Peyer's patch (tissue), 4 donors: Measurements from ENCODE around the gene L3MBTL3. TPM values are rescaled to one million over a fixed set of nuclear protein-coding genes. Genes with fewer than 3 reads are reported as not detected.

Source experiments
- DNase-seq, 3 donors: peaks; one replicate each; pipeline ENCODE4 v3.0.0-alpha.2; 2017 to 2019
- H3K27ac ChIP-seq, 4 donors: fragments of 200-600 bp; sonication (generic); one replicate each; pipeline ENCODE4 v1.5.1; 2016 to 2019
- H3K27me3 ChIP-seq, 2 donors: fragments of 200-600 bp; sonication (generic); one replicate each; pipeline ENCODE4 v1.5.1; 2019
- H3K36me3 ChIP-seq, 3 donors: fragments of 200-600 bp; sonication (generic); one replicate each; pipeline ENCODE4 v1.5.1; 2016 to 2019
- H3K4me1 ChIP-seq, 4 donors: fragments of 200-600 bp; sonication (generic); one replicate each; pipeline ENCODE4 v1.5.1; 2016 to 2019
- H3K4me3 ChIP-seq, 4 donors: fragments of 200-600 bp; sonication (generic); 1 replicate in 3 of 4; 2 replicates in 1 of 4; pipeline ENCODE4 v1.5.1; 2016 to 2019; ENCODE audit warnings: mild to moderate bottlenecking in 1 of 4
- H3K9me3 ChIP-seq, 4 donors: fragments of 200-600 bp; sonication (generic); one replicate each; pipeline ENCODE4 v1.5.1; 2016 to 2019; ENCODE audit warnings: mild to moderate bottlenecking in 1 of 4
- POLR2A ChIP-seq, 2 donors: fragments of 450-650 bp; IDR thresholded peaks; one replicate each; pipeline ENCODE4 v1.5.1; 2017; ENCODE audit warnings: antibody characterized with exemption in 2 of 2, mild to moderate bottlenecking in 2 of 2, moderate library complexity in 2 of 2
- total RNA-seq, 4 donors: library from RNA; depleted of rRNA; stranded (reverse); fragments of >200 nt; gene quantifications; one replicate each; pipeline ENCODE4 v1.1.0, GENCODE V29; 2016
- TF ChIP-seq, protein P1 (sequence below), 6 experiments: fragments of 450-650 bp in 4 of 6; fragments of 200-600 bp in 2 of 6; sonication (generic) in 1 of 6; IDR thresholded peaks; one replicate each; pipeline ENCODE4 v1.5.1; 2017 to 2019; ENCODE audit warnings: antibody characterized with exemption in 6 of 6, mild to moderate bottlenecking in 3 of 6, moderate library complexity in 1 of 6

L3MBTL3 gene
- total RNA-seq, 4 donors from 2014 or later: 2.8 to 22.3 (median 7.5) TPM

DNA sequence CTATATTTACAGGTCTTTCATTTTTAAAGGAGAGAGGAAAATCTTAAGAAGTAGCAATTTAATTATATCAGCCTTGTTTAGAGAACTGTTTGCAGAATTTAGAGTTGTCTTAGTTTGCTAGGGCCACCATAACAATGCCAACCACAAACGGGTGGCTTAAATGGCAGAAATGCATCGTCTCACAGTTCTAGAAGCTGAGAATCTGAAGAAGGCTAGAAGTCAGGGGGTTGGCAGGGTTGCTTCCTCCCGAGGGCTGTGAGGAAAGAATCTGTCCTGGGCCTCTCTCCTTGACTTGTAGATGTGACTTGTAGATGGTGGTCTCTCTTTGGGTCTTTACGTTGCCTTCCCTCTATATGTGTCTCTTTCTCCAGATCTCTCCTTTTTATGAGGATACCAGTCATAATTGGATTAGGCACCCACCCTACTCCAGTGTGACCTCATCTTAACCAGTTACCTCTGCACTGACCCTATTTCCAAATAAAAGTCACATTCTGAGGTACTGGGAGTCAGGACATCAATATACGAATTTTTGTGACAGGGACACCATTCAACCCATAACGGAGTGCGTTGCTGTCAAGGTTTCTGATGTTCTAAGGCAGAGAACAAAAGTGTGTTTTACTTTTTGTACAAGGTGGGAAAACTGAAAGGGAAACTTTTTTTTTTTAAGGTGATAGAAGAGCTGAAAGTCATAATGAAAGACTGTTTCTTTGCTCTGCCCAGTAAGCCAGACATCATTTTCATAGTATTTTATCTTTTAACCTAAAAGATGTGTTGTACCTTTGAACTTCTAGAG, 119.9 kb downstream of the L3MBTL3 start:
- Histone ChIP-seq H3K36me3 (no peaks in the 10 kb centered on the region), H3K27ac (no peak overlapping the region), H3K27me3 (no peaks in the 10 kb centered on the region), H3K9me3 (no peaks in the 10 kb centered on the region), H3K4me1 (no peaks in the 10 kb centered on the region), H3K4me3 (no peak overlapping the region)
- TF ChIP-seq, protein P1, sequence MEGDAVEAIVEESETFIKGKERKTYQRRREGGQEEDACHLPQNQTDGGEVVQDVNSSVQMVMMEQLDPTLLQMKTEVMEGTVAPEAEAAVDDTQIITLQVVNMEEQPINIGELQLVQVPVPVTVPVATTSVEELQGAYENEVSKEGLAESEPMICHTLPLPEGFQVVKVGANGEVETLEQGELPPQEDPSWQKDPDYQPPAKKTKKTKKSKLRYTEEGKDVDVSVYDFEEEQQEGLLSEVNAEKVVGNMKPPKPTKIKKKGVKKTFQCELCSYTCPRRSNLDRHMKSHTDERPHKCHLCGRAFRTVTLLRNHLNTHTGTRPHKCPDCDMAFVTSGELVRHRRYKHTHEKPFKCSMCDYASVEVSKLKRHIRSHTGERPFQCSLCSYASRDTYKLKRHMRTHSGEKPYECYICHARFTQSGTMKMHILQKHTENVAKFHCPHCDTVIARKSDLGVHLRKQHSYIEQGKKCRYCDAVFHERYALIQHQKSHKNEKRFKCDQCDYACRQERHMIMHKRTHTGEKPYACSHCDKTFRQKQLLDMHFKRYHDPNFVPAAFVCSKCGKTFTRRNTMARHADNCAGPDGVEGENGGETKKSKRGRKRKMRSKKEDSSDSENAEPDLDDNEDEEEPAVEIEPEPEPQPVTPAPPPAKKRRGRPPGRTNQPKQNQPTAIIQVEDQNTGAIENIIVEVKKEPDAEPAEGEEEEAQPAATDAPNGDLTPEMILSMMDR (IDR thresholded peaks at IDR 0.05): no peak
- TF ChIP-seq POLR2A (IDR thresholded peaks at IDR 0.05): no peak
- no peak for DNase-seq

DNA sequence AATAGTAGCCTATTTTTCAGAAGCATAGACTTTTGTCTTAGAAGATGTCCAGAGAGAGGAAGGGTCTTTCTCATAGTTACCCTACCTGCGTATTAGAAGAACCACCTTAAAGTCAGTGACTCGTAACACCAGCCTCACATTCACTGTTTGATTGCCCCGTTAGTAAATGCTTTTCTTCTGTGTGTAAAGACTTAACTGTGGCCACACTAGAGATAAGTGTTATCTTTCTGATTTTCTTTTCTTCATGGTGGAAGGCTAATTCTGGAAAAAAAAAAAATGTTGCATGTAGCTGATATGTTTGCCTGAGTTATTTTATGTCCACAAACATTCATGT, 120.5 kb downstream of the L3MBTL3 start:
- Histone ChIP-seq H3K27ac (no peak overlapping the region), H3K4me1 (no peaks in the 10 kb centered on the region), H3K4me3 (no peak overlapping the region), H3K36me3 (no peaks in the 10 kb centered on the region), H3K9me3 (no peaks in the 10 kb centered on the region), H3K27me3 (no peaks in the 10 kb centered on the region)
- no peak for DNase-seq
- TF ChIP-seq POLR2A (IDR thresholded peaks at IDR 0.05): no peak
- TF ChIP-seq, protein P1 (IDR thresholded peaks at IDR 0.05): no peak

DNA sequence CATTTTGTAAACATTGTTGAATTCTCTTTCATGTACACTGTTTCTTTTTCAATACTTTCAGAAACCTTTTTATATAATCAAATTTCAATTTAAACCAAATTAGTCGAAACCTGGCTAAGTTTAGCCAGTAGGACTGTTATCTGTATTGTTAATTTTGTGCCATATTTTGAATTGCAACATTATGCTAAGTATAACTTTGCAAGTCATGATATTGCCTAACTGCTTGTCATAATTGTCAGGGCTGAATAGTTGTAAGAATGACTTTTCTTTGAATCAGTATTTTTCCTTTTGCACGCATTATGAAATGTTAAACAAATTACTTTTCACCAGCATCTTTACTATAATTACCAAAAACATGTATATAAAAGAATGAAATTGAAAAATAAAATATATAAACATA, 121.7 kb downstream of the L3MBTL3 start:
- Histone ChIP-seq H3K36me3 (no peaks in the 10 kb centered on the region), H3K4me1 (no peaks in the 10 kb centered on the region)
- no peak for DNase-seq

DNA sequence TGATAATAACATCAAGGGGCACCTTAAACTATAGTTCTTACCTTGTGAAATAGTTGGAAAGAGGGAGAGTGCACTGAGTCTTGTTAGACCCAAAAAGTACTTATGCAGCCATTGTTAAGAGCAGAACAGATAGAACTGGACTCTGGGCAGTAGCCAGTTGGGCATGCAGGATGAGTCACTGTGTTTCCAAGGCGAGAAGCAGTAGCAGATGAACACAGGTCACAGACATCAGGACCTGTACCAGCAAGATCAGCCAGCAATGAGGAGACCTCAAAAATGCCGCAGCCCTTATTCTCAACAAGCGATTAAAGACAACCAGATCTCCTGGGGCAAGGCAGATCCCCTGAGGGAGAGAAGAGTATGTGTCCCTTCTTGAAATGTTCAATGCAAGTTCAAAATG, 125.3 kb downstream of the L3MBTL3 start:
- Histone ChIP-seq H3K27me3 (no peaks in the 10 kb centered on the region), H3K4me3 (no peak overlapping the region), H3K27ac (no peak overlapping the region), H3K36me3 (no peaks in the 10 kb centered on the region), H3K9me3 (no peaks in the 10 kb centered on the region), H3K4me1 (no peaks in the 10 kb centered on the region)
- TF ChIP-seq, protein P1 (IDR thresholded peaks at IDR 0.05): no peak
- TF ChIP-seq POLR2A (IDR thresholded peaks at IDR 0.05): no peak
- no peak for DNase-seq

More for the DNA sequence above, 121.7 kb downstream of the L3MBTL3 start:
- no peak overlapping the region for H3K27ac ChIP-seq
- TF ChIP-seq, protein P1 (IDR thresholded peaks at IDR 0.05): no peak
- TF ChIP-seq POLR2A (IDR thresholded peaks at IDR 0.05): no peak
- H3K27me3 ChIP-seq: no peaks in the 10 kb centered on the region
- H3K4me3 ChIP-seq: no peak overlapping the region
- no peaks in the 10 kb centered on the region for H3K9me3 ChIP-seq

DNA sequence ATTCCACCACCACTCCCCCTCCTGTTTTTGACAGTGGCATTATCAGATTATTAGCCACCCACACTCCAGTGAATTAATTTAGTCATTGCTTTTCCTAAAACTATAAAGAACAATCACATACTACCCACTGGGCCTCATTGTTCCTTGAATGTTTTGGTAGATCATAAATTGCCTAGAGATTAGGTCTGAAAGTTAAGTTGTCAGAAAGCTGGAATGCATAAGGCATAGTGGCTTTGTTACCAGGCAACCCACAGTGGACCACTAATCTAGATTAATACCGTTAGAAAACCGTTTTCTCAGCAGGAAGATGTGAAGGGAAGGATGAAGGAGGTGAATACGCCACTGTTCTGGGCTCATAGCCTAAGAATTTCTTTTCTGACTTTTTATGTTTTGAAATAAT, 128.7 kb downstream of the L3MBTL3 start:
- Histone ChIP-seq H3K4me3 (no peak overlapping the region), H3K27ac (no peak overlapping the region), H3K4me1 (no peaks in the 10 kb centered on the region), H3K27me3 (no peaks in the 10 kb centered on the region), H3K9me3 (no peaks in the 10 kb centered on the region), H3K36me3 (no peaks in the 10 kb centered on the region)
- DNase-seq: no peak
- TF ChIP-seq POLR2A (IDR thresholded peaks at IDR 0.05): no peak
- TF ChIP-seq, protein P1 (IDR thresholded peaks at IDR 0.05): no peak
